Activated T-helper 9 cell treated with anti-CD3 and anti-CD28 coated beads, Interleukin-2, amount 50 U/mL, for 16 hours (primary cell): ENCODE data around the gene LRP6.
"Not testable (repeated sequence)": the region's sequence is repeated elsewhere in the genome, so short reads cannot be mapped to it uniquely, and the experiment has no call there.

ENCODE experiments used
- DNase-seq: peaks from one replicate; pipeline ENCODE4 v3.0.0-alpha.2; 2020; ENCODE audit warnings: low read depth

The LRP6 gene

GRCh38 chr12:12180575-12180974, 86.3 kb downstream of the LRP6 start:
- no peak for DNase-seq

GRCh38 chr12:12180136-12180535, 86.7 kb downstream of the LRP6 start:
- DNase-seq: no peak

- DNase-seq: no peak
These were observed 88.3 kb downstream of the LRP6 start for GRCh38 chr12:12178559-12178958.

GRCh38 chr12:12176402-12176801, 90.4 kb downstream of the LRP6 start:
- no peak for DNase-seq

GRCh38 chr12:12171991-12172511, 94.8 kb downstream of the LRP6 start:
- DNase-seq: no peak

GRCh38 chr12:12167847-12168246, 99.0 kb downstream of the LRP6 start:
- DNase-seq: no peak

- DNase-seq: no peak
These were observed 100.1 kb downstream of the LRP6 start for GRCh38 chr12:12166751-12167150.

- DNase-seq: no peak
These were observed 106.9 kb downstream of the LRP6 start for GRCh38 chr12:12159988-12160387.

GRCh38 chr12:12158858-12159257, 108.0 kb downstream of the LRP6 start:
- DNase-seq: no peak

- no peak for DNase-seq
These were observed 109.4 kb downstream of the LRP6 start for GRCh38 chr12:12157424-12157823.

- DNase-seq: no peak
These were observed 110.0 kb downstream of the LRP6 start for GRCh38 chr12:12156828-12157227.

- no peak for DNase-seq
These were observed 110.7 kb downstream of the LRP6 start for GRCh38 chr12:12156116-12156515.

- no peak for DNase-seq
These were observed 113.2 kb downstream of the LRP6 start for GRCh38 chr12:12153596-12153995.

GRCh38 chr12:12147111-12147510, 119.7 kb downstream of the LRP6 start:
- DNase-seq: no peak

- DNase-seq: not testable (repeated sequence)
These were observed 122.3 kb downstream of the LRP6 start for GRCh38 chr12:12144531-12144930.

- no peak for DNase-seq
These were observed 125.8 kb downstream of the LRP6 start for GRCh38 chr12:12141000-12141399.

- DNase-seq: no peak
These were observed 128.4 kb downstream of the LRP6 start for GRCh38 chr12:12138203-12139154.

GRCh38 chr12:12133785-12134184, 133.1 kb downstream of the LRP6 start:
- DNase-seq: no peak

- no peak for DNase-seq
These were observed 133.6 kb downstream of the LRP6 start for GRCh38 chr12:12133259-12133658.

GRCh38 chr12:12128670-12129069, 138.2 kb downstream of the LRP6 start:
- DNase-seq: no peak

- DNase-seq: no peak
These were observed 139.5 kb downstream of the LRP6 start for GRCh38 chr12:12127304-12127703.

GRCh38 chr12:12126551-12126950, 140.3 kb downstream of the LRP6 start:
- no peak for DNase-seq

GRCh38 chr12:12123036-12123604, 143.7 kb downstream of the LRP6 start:
- no peak for DNase-seq
